NOMO-1 (cell line): ENCODE results near the gene MS4A6E.
A peak's percentile ranks its signal among the peaks of the same experiment; 100 is the strongest.
"Not testable (repeated sequence)": the region's sequence is repeated elsewhere in the genome, so short reads cannot be mapped to it uniquely, and the experiment has no call there.

Experiments used
- DNase-seq, 2 experiments: peaks; one replicate each; lab custom pipeline; 2025; ENCODE audit not compliant: unreplicated experiment in 2 of 2; lab: John Stamatoyannopoulos, UW

Gene MS4A6E

DNA sequence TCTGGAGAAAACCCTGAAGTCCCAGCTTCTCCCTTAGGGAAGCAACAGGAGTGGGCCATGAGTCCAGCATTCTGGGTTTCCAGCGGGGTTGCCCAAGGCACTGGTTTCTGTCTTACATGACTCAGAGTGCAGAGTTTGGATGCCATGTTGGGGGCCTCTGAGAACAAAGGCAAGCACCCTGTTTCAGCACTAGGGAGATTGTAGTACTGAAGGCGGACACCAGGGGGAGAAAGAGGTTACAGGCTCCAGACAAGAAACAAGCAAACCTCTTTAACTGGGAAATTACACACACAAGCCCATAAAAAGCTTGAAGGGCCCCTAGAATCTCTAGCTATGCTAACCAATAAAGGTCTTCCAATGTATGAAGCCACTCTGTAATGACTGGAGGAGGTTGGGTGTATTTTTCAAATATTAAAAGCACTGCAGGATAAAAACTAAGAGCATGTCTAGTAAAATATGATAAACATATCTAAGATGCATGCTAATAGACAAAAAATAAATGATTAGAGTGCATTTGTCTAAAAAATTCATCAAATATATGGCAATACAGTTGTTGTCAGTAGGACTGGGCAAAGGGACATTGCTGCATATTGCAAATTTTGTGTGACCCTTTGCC lies 7.1 kb downstream of the MS4A6E start:
- peak; percentile 56 to 76 for DNase-seq

DNA sequence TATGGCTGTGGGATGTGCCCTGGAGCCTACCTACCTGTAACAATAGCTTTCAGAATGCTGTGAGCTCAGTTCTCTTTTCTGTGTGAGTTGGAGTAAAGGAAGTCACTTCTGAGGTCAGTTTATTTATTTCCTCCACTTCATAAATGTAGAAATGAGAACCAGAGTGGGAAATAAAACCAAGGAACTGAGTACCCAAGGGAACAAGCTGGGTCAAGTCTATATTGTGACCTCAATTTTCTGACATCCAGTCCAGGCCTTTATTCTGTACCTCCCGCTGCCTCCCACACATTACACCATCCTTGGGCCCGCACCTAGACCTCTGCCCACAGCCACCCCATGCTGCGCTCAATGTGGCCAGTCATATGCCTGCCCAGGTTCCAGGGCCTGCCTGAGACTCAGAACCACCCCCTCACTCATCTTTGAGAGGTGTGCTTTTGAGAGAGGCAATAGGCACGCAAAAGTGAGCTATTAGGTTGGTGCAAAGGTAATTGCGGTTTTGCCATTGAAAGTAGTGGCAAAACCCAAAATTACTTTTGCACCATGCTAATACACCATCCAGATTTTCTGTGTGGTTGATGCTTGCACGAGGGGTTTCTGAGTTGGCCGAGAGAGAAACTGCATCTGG lies 9.8 kb downstream of the MS4A6E start:
- DNase-seq, result peak in 1 of 2 experiments; percentile 40

GRCh38 chr11:60338053-60338452 lies 11.0 kb downstream of the MS4A6E start:
- no peak for DNase-seq

DNA sequence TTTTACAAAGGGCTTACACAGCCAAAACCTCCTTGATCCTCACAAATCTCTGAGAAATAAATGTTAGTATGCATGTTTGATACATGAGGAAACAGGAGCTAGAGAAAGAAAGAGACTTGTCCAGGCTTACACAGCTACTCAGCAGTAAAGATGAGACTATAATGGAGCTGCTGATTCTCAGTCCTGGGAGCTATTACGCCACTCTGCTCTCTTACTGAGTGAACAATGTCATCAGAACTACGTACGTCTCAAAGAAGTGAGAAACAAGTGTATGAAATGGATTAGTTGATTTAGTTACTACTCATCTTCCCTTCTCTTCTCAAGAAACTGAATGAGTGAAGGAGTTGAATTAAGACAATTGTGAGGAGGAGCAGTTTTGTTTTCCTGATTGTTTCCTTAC lies 12.3 kb downstream of the MS4A6E start:
- DNase-seq, result no peak

- peak; percentile 11 to 47 for DNase-seq
These were observed 16.1 kb downstream of the MS4A6E start for GRCh38 chr11:60343094-60343704.

DNA sequence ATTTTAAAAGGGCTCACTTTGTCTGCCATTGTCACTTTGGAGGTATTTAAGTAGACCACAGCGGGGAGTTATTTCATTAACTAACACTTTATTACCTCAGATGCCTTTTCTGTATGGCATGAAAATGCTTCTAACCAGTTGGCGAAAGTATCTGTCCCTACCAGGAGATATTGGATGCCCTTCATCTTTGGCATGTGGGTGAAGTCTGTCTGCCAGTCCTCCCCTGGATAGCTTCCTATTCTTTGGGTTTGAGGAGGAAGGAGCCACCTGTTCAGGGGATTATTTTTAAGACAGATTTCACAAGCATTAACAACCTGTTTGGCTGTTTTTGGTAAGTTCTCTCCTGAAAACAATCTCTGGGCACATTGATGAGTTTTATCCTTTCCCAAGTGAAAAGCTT lies 17.1 kb downstream of the MS4A6E start:
- no peak for DNase-seq

DNA sequence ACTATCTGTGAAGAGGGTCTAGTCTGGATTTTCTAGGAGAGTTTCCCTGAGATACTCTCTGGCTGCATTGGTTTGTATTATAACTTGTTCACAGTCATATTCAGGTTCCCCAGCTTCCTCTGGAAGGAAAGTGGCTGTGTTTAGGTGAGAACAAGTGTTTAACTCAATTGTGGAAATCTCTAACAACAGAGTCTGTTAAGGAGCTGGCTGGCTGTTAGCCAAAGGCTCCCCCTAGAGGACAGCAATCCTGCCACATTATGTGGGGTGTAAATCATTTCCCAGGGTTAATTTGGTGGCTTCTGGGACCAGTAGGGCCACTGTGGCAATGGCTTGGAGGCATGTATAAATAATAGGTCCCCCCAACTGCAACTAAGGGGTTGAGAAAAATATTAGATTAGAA lies 18.4 kb downstream of the MS4A6E start:
- DNase-seq, result peak in 1 of 2 experiments; percentile 35

DNA sequence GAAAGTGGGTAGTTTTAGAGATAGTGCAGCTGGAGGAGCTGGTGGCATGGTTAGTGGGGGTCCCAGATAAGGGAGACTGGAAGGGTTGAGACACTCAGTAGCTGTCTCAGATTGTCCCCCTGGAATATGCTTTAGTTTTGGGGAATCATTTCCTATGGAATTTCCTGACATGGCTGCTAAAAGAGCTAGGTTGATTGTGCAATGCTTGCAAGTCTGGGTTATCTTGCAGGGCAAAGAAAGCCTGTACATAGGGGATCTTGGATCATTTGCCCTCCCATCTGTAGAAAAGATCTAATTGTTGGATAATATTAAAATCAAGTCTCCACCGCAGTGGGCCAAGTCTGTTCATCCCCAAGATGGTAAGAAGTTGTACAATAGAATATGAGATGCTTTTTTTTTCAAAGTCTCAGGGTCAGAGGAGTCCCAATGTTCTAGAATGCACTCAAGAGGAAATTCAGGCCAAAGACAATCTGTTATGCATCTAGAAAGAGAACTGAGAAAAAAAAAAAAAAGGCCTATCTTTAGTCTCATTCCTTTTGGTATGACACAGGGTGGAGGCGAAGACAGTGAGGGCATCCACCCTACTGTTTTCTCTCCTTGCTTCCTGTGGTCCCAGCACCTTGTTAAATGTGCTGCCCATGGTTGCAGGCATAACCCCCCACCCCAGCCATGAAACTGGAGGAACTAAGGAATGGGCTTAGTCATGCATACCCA lies 20.2 kb downstream of the MS4A6E start:
- no peak for DNase-seq

GRCh38 chr11:60348116-60348515 lies 21.1 kb downstream of the MS4A6E start:
- DNase-seq, result no peak

DNA sequence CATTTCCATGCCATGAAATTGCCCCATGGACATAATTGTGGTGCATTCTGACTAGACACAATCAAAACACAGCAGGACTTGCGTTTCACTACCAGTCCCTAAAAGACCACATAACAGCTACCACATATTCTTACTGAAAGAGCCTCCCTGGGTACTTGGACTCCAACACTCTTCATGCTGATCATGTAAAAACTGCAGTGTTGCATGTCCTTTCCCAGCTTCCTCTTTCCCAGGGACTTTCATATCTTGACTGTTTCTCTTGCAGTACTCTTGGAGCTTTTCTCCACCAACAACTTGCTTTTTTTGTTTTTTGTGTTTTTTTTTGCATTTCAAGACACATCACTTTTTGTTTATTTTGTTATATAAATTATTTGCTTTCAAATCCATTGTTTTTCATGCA lies 22.9 kb downstream of the MS4A6E start:
- DNase-seq, result peak; percentile 8 to 69

GRCh38 chr11:60357771-60358170 lies 30.7 kb downstream of the MS4A6E start:
- DNase-seq, result peak; percentile 62

- DNase-seq, result no peak
These were observed 33.6 kb downstream of the MS4A6E start for GRCh38 chr11:60360621-60361020.

GRCh38 chr11:60362241-60362640 lies 35.2 kb downstream of the MS4A6E start:
- no peak for DNase-seq

GRCh38 chr11:60363542-60364470 lies 36.8 kb downstream of the MS4A6E start:
- DNase-seq, result peak; percentile 73 to 91

DNA sequence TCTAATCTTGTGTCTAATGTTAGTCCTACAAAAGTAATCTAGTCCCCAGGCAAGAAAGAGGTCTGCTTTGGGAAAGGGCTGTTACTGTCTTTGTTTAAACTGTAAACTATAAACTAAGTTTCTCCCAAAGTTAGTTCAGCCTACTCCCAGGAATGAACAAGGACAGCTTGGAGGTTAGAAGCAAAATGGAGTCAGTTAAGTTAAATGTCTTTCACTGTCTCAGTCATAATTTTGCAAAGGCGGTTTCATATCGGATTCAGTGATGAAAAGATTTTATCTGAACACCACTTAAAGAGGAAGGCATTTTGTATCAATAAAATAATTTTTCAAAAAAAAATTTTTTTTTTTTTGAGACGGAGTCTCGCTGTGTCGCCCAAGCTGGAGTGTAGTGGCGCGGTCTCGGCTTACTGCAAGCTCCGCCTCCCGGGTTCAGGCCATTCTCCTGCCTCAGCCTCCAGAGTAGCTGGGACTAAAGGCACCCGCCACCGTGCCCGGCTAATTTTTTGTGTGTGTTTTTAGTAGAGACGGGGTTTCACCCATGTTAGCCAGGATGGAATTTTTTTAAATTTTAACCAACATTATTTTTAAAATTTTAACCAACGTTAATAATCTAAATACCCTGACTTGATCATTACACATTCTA lies 39.3 kb downstream of the MS4A6E start:
- not testable (repeated sequence) for DNase-seq

- DNase-seq, result peak in 1 of 2 experiments; percentile 15
These were observed 40.0 kb downstream of the MS4A6E start for GRCh38 chr11:60367009-60367408.

GRCh38 chr11:60367896-60368295 lies 40.8 kb downstream of the MS4A6E start:
- DNase-seq, result no peak

DNA sequence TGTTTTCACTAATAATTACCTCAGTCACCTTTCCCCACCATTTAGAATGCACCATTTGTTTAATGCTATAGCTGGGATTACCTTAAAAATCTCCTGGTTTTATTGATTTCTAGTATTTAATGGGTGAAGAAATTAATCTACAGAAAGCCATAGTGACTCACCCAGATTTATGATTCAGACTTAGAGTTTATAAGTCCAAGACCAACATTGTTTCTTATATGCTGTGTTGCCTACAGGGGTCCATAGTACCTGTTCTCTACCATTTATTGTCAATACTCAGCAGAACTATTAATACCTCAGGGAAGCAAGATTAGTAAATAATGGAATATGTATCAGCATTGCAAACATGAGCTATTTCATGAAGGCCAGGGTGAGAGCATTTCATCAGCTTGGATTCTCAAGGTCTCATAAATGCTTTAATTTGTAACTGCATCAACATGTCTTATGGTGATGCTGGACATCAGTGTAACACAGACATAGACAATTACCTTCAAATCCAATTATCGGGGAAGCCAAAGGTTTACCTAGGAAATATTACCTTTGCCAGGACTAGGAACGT lies 43.3 kb downstream of the MS4A6E start:
- DNase-seq, result no peak

GRCh38 chr11:60370811-60371298 lies 43.8 kb downstream of the MS4A6E start:
- no peak for DNase-seq

- DNase-seq, result no peak
These were observed 44.3 kb downstream of the MS4A6E start for GRCh38 chr11:60371386-60371785.
